Body of pancreas (tissue), 4 donors: ENCODE measurements around the gene SS18L1.

Experiments
- CTCF ChIP-seq, 7 experiments: fragments of 450-650 bp in 4 of 7; fragments of 200-600 bp in 3 of 7; sonication (generic) in 3 of 7; IDR thresholded peaks; one replicate each; pipeline ENCODE4 v1.5.1; 2016 to 2019; ENCODE audit warnings: antibody characterized with exemption in 7 of 7
- POLR2A ChIP-seq, 3 donors: fragments of 450-650 bp; IDR thresholded peaks; one replicate each; pipeline ENCODE4 v1.6.1; 2016; ENCODE audit warnings: antibody characterized with exemption in 3 of 3, mild to moderate bottlenecking in 2 of 3

GRCh38 chr20:62101078-62101477 lies 42.5 kb upstream of the SS18L1 start:
- no peak for TF ChIP-seq CTCF (IDR thresholded peaks at IDR 0.05)
- TF ChIP-seq POLR2A (IDR thresholded peaks at IDR 0.05) = no peak
